Loucy (cell line): Measurements from ENCODE around the gene PICK1.

Experiments
- H2AFZ ChIP-seq: fragments of 200-600 bp; sonication (generic); 2 replicates; pipeline ENCODE4 v1.6.0; 2016; ENCODE audit warnings: antibody characterized with exemption, mild to moderate bottlenecking, low read length, moderate library complexity
- H3F3A ChIP-seq: fragments of 200-600 bp; 2 replicates; pipeline ENCODE4 v1.6.0; 2016; ENCODE audit warnings: antibody characterized with exemption, low read depth, mild to moderate bottlenecking
- H3K27me3 ChIP-seq: fragments of 200-600 bp; sonication (generic); 2 replicates; pipeline ENCODE4 v1.6.1; 2014; ENCODE audit warnings: low read length, mild to moderate bottlenecking; ENCODE audit not compliant: insufficient read depth, poor library complexity, severe bottlenecking
- H3K36me3 ChIP-seq: fragments of 200-600 bp; sonication (generic); 2 replicates; pipeline ENCODE4 v1.6.1; 2016; ENCODE audit warnings: low read length; ENCODE audit not compliant: insufficient read depth
- H3K4me1 ChIP-seq: fragments of 200-600 bp; sonication (generic); 2 replicates; pipeline ENCODE4 v1.5.1; 2014; ENCODE audit warnings: low read length, mild to moderate bottlenecking; ENCODE audit not compliant: insufficient read depth, poor library complexity, severe bottlenecking
- H3K4me2 ChIP-seq: fragments of 200-600 bp; sonication (generic); 2 replicates; pipeline ENCODE4 v1.6.0; 2014; ENCODE audit warnings: antibody characterized with exemption, low read length, low read depth, mild to moderate bottlenecking; ENCODE audit not compliant: poor library complexity, severe bottlenecking
- H3K4me3 ChIP-seq: fragments of 200-600 bp; sonication (generic); 2 replicates; pipeline ENCODE4 v1.5.1; 2014; ENCODE audit warnings: low read length, mild to moderate bottlenecking, mixed read lengths; ENCODE audit not compliant: poor library complexity, severe bottlenecking
- H3K79me2 ChIP-seq: fragments of 200-600 bp; sonication (generic); 2 replicates; pipeline ENCODE4 v1.6.1; 2014; ENCODE audit warnings: low read length; ENCODE audit not compliant: insufficient read depth
- H3K9ac ChIP-seq: fragments of 200-600 bp; sonication (generic); 2 replicates; pipeline ENCODE4 v1.6.0; 2014; ENCODE audit warnings: mild to moderate bottlenecking, low read depth, low read length, moderate library complexity; ENCODE audit not compliant: poor library complexity, severe bottlenecking
- H3K9me2 ChIP-seq: fragments of 200-600 bp; sonication (generic); replicated peaks from 2 replicates; pipeline ENCODE4 v1.6.1; 2016; ENCODE audit warnings: low read depth, low read length, mixed read lengths
- H3K9me3 ChIP-seq: fragments of 200-600 bp; sonication (generic); 2 replicates; pipeline ENCODE4 v1.6.1; 2014; ENCODE audit warnings: mild to moderate bottlenecking, antibody characterized with exemption, low read length, low read depth; ENCODE audit not compliant: insufficient read depth
- H4K20me1 ChIP-seq: fragments of 200-600 bp; sonication (generic); 2 replicates; pipeline ENCODE4 v1.6.0; 2014; ENCODE audit warnings: antibody characterized with exemption, low read length, mild to moderate bottlenecking; ENCODE audit not compliant: insufficient read depth, poor library complexity, severe bottlenecking
- EZH2phosphoT487 ChIP-seq: fragments of 200-600 bp; IDR thresholded peaks from 2 replicates; pipeline ENCODE4 v1.6.1; 2018; ENCODE audit warnings: antibody characterized with exemption, mild to moderate bottlenecking, moderate library complexity, borderline replicate concordance
- TF ChIP-seq, protein P1 (sequence below): fragments of 200-600 bp; sonication (generic); conservative IDR thresholded peaks from 2 replicates; pipeline ENCODE4 v1.5.1; 2014; ENCODE audit warnings: mild to moderate bottlenecking, antibody characterized with exemption, low read length

The PICK1 gene

DNA sequence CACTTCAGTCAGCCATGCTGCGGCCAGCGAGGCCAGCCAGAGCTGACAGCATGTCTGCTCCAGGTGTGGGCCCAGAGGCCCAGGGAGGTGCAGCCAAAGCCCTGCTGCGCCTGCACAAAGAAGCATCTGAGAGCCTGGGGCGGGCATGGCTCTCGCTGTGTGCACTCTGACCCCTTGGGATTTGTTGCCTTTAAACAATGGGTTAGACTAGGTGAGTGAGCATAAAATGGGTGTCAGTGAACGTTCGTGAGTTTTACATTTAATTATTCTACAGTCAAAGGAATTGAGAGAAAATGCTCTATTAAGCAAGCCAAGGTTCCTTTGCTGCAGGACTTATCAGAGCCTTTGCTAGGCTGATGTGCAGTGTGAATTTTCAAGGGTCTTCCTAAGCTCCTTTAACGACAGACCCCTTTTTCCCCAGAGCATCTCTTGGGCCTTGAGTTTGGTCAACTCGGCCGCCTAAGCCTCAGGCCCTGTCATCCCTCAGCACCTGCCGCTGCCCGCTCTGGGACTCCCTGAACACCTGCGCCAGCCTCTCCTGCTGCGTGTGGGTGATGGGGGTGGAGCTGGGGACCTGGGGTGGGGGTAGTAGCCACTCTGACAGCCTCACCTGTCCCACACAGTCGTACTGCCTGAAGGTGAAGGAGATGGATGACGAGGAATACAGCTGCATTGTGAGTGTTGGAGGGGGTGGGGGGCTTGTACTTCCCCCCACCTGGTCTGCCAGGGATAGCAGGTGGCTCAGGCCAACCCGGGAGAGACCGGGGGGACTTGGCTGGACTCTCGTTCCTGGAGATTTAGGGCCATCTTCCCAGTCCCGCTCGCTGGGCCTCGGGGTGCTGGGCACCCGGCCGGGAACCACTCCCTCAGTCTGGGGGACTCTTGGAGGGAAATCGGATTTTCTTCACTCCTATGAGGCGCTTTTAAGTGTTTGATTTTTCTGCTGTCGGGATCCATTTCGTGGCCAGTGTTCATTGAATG, 16.2 kb downstream of the PICK1 start:
- Histone ChIP-seq H3K9me2 (no peaks in the 10 kb centered on the region), H3K9ac (no peak overlapping the region), H3K4me1 (no peaks in the 10 kb centered on the region), H3K4me2 (no peak overlapping the region), H3K79me2 (no peaks in the 10 kb centered on the region), H4K20me1 (no peaks in the 10 kb centered on the region), H3F3A (no peaks in the 10 kb centered on the region), H3K9me3 (no peaks in the 10 kb centered on the region), H3K27me3 (no peaks in the 10 kb centered on the region), H3K36me3 (no peaks in the 10 kb centered on the region), H2AFZ (no peak overlapping the region), H3K4me3 (no peak overlapping the region)
- TF ChIP-seq, protein P1, sequence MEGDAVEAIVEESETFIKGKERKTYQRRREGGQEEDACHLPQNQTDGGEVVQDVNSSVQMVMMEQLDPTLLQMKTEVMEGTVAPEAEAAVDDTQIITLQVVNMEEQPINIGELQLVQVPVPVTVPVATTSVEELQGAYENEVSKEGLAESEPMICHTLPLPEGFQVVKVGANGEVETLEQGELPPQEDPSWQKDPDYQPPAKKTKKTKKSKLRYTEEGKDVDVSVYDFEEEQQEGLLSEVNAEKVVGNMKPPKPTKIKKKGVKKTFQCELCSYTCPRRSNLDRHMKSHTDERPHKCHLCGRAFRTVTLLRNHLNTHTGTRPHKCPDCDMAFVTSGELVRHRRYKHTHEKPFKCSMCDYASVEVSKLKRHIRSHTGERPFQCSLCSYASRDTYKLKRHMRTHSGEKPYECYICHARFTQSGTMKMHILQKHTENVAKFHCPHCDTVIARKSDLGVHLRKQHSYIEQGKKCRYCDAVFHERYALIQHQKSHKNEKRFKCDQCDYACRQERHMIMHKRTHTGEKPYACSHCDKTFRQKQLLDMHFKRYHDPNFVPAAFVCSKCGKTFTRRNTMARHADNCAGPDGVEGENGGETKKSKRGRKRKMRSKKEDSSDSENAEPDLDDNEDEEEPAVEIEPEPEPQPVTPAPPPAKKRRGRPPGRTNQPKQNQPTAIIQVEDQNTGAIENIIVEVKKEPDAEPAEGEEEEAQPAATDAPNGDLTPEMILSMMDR: no peak
- TF ChIP-seq EZH2phosphoT487: no peak

DNA sequence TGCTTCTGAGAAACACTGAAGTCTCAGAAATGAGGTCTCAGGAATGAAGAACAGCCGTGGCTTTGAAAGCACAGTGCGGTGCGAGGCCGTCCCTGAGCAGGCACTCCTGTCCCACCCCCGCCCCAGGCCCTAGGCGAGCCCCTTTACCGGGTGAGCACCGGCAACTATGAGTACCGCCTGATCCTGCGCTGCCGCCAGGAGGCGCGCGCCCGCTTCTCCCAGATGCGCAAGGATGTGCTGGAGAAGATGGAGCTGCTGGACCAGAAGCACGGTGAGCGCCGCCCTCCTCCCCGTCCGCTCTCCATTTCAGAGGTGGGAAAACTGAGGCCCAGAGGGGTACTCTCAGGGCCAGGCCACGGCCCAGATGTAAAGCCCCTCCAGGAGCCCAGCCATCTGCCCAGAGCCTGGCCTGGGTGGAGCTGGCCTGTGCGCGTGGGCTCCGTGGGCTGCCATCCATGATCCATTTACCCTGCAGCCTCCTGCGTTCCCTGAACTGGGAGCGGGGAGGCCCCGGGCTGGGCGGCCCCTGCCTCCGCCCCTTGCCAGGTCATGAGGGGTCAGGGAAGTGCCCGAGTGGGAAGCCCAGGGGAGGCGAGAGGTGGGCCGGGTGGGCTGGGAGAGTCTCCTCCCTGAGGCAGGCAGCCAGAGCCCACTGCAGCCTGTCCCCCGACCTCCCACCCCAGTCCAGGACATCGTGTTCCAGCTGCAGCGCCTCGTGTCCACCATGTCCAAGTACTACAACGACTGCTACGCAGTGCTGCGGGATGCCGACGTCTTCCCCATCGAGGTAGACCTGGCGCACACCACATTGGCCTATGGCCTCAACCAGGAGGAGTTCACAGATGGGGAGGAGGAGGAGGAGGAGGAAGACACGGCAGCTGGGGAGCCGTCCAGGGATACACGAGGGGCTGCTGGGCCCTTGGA, 17.2 kb downstream of the PICK1 start:
- H3K9ac ChIP-seq: no peak overlapping the region
- H3K27me3 ChIP-seq: no peaks in the 10 kb centered on the region
- no peak overlapping the region for H3K4me2 ChIP-seq
- H2AFZ ChIP-seq: no peak overlapping the region
- H3F3A ChIP-seq: no peaks in the 10 kb centered on the region
- TF ChIP-seq, protein P1: no peak
- no peak for TF ChIP-seq EZH2phosphoT487
- no peaks in the 10 kb centered on the region for H3K9me3 ChIP-seq
- H3K4me3 ChIP-seq: no peak overlapping the region
- H4K20me1 ChIP-seq: no peaks in the 10 kb centered on the region
- no peaks in the 10 kb centered on the region for H3K4me1 ChIP-seq
- no peaks in the 10 kb centered on the region for H3K9me2 ChIP-seq
- no peaks in the 10 kb centered on the region for H3K36me3 ChIP-seq
- H3K79me2 ChIP-seq: no peaks in the 10 kb centered on the region

GRCh38 chr22:38075105-38075825, 18.1 kb downstream of the PICK1 start:
- Histone ChIP-seq H3K4me2 (no peak overlapping the region), H3K27me3 (no peaks in the 10 kb centered on the region), H4K20me1 (no peaks in the 10 kb centered on the region), H3K4me1 (no peaks in the 10 kb centered on the region), H3K9ac (no peak overlapping the region), H3K79me2 (no peaks in the 10 kb centered on the region), H2AFZ (no peak overlapping the region), H3K9me3 (no peaks in the 10 kb centered on the region), H3K36me3 (no peaks in the 10 kb centered on the region), H3K9me2 (no peaks in the 10 kb centered on the region), H3K4me3 (no peak overlapping the region), H3F3A (no peaks in the 10 kb centered on the region)
- TF ChIP-seq, protein P1: no peak
- TF ChIP-seq EZH2phosphoT487: no peak
